Karpas-422 (cell line): ENCODE data around the gene C2. TPM values are rescaled to one million over a fixed set of nuclear protein-coding genes. Genes with fewer than 3 reads are reported as not detected.

Source experiments
- DNase-seq: peaks from one replicate; pipeline ENCODE4 v3.0.0-alpha.2; 2015
- H2AFZ ChIP-seq: fragments of 200-600 bp; sonication (generic); 2 replicates; pipeline ENCODE4 v1.6.1; 2014; ENCODE audit warnings: antibody characterized with exemption, low read length, mixed read lengths
- H3K27ac ChIP-seq: fragments of 200-600 bp; sonication (generic); 2 replicates; pipeline ENCODE4 v1.5.1; 2014; ENCODE audit warnings: mild to moderate bottlenecking, low read length, moderate library complexity
- H3K27me3 ChIP-seq: fragments of 200-600 bp; sonication (generic); 2 replicates; pipeline ENCODE4 v1.6.1; 2014; ENCODE audit warnings: low read length, mixed read lengths
- H3K36me3 ChIP-seq: fragments of 200-600 bp; sonication (generic); 2 replicates; pipeline ENCODE4 v1.6.1; 2014; ENCODE audit warnings: low read length, mixed read lengths; ENCODE audit not compliant: insufficient read depth
- H3K4me1 ChIP-seq: fragments of 200-600 bp; sonication (generic); 2 replicates; pipeline ENCODE4 v1.6.1; 2014; ENCODE audit warnings: mild to moderate bottlenecking, low read length, mixed read lengths
- H3K4me2 ChIP-seq: fragments of 200-600 bp; sonication (generic); 2 replicates; pipeline ENCODE4 v1.6.1; 2014; ENCODE audit warnings: low read length, low read depth, mild to moderate bottlenecking; ENCODE audit not compliant: poor library complexity, severe bottlenecking
- H3K4me3 ChIP-seq: fragments of 200-600 bp; sonication (generic); 2 replicates; pipeline ENCODE4 v1.5.1; 2014; ENCODE audit warnings: mild to moderate bottlenecking, antibody characterized with exemption, low read length, mixed read lengths
- H3K79me2 ChIP-seq: fragments of 200-600 bp; sonication (generic); 2 replicates; pipeline ENCODE4 v1.6.1; 2014; ENCODE audit warnings: mild to moderate bottlenecking, low read length, mixed read lengths
- H3K9ac ChIP-seq: fragments of 200-600 bp; sonication (generic); 2 replicates; pipeline ENCODE4 v1.6.0; 2014; ENCODE audit warnings: low read length
- H3K9me2 ChIP-seq: fragments of 200-600 bp; sonication (generic), shearing (Covaris generic); replicated peaks from 2 replicates; pipeline ENCODE4 v1.6.0; 2014; ENCODE audit warnings: mild to moderate bottlenecking, low read length, moderate library complexity; ENCODE audit not compliant: insufficient read depth
- H3K9me3 ChIP-seq: fragments of 300-700, 200-600 bp; sonication (generic); 2 replicates; pipeline ENCODE4 v1.6.1; 2014; ENCODE audit warnings: low read length, mixed read lengths
- H4K20me1 ChIP-seq: fragments of 200-600 bp; sonication (generic); 2 replicates; pipeline ENCODE4 v1.6.1; 2014; ENCODE audit warnings: mild to moderate bottlenecking, antibody characterized with exemption, low read length, low read depth; ENCODE audit not compliant: insufficient read depth
- total RNA-seq: library from RNA; depleted of rRNA; stranded (reverse); fragments of >200 nt; shearing (Covaris generic); gene quantifications from 2 replicates; pipeline ENCODE4 v1.2.3, GENCODE V29; 2014; ENCODE audit warnings: low replicate concordance; rRNA removed

Gene C2
- not detected in 2 replicates for total RNA-seq

DNA sequence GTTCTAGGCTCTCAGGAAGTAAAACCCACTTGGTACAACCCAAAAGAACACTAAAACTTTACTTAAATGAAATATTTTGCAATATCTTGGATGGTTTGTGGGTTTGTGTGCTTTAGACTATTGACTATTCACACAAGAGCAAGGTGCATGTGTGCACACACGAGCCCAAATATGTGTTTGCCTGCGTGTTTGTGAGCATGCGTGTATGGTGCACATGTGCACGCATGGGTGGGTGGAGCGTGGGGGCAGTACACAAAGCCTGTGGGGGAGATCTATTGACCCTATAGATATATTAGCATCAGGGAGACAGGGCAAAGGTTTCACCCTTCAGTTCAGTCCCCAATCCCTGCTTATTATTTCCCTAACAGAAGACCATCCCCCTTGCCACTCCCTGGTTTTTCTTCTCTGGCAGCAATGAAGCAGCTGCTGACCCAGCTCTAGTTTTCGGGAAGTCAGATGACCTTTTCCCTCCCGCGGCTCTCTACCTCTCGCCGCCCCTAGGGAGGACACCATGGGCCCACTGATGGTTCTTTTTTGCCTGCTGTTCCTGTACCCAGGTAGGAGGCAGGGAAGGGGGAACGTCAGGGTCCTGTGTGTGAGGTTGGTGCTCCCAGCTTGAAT, at the start of gene C2:
TSS of gene C2 (plus strand) at position 476 of the 621 bp plus-strand sequence. CDS start at position 512, 36 bp downstream.
- Histone ChIP-seq H3K4me3 (no peak within 1 kb of the TSS), H3K36me3 (no peaks in the 10 kb centered on the region), H3K4me2 (no peak within 1 kb of the TSS), H3K9ac (no peak within 1 kb of the TSS), H2AFZ (no peak within 1 kb of the TSS), H3K4me1 (no peaks in the 10 kb centered on the region), H3K27ac (no peak within 1 kb of the TSS), H3K79me2 (no peaks in the 10 kb centered on the region), H4K20me1 (no peaks in the 10 kb centered on the region), H3K9me2 (no peaks in the 10 kb centered on the region), H3K9me3 (no peaks in the 10 kb centered on the region), H3K27me3 (no peaks in the 10 kb centered on the region)
- DNase-seq, result no peak

DNA sequence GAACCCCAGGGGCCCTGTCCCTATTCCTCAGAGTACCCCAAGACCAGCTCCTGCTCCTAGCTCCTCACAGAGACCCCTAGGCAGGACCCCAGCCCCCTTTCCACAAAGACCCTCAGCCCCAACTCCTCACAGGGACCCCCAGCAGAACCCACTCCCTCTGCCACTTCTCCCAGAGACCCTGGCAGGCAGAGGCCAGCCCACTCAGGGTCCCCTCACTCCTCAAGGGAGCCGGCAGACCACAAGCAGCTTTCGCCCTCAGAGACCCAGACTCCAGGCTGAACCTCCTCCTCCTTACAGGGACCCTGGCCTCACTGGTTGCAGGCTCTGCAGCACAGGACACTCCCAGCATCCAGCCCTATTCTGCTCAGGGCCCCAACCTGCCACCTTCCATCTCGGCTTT, 49.3 kb upstream of the C2 start:
- Histone ChIP-seq H3K4me3 (no peak overlapping the region), H3K9ac (no peak overlapping the region), H3K9me3 (no peaks in the 10 kb centered on the region), H3K27me3 (no peaks in the 10 kb centered on the region), H3K9me2 (no peaks in the 10 kb centered on the region), H3K4me2 (no peak overlapping the region), H4K20me1 (no peaks in the 10 kb centered on the region), H3K4me1 (no peaks in the 10 kb centered on the region), H3K36me3 (peaks cover 13% of the 10 kb centered on the region), H2AFZ (no peak overlapping the region), H3K79me2 (no peaks in the 10 kb centered on the region), H3K27ac (no peak overlapping the region)
- DNase-seq, result no peak

DNA sequence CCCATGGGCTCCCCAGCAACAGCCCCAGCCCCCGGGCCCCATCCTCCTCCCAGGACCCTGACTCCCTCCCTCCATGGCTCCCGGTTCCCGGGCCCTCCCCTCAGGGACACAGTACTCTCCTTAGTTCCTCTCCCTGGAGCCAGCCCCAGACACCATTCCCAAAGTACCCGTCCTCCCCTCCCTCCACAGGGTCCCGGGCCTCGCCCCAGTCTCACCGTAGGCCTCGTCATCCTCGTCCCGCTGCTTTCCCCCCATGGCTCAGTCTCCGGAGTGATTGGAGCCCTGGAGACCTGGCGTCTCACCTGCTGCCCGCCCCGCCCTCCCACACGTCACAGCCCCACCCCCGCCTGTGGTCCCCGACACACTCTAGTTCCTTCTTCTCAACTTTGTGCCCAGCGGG, 48.8 kb upstream of the C2 start, which contains the start of gene SLC44A4:
TSS of gene SLC44A4 (minus strand) at position 272 of the 400 bp plus-strand sequence. CDS start at position 255, 17 bp downstream.
- H3K4me2 ChIP-seq, result no peak within 1 kb of the TSS
- no peaks in the 10 kb centered on the region for H3K27me3 ChIP-seq
- no peaks in the 10 kb centered on the region for H3K4me1 ChIP-seq
- H3K9ac ChIP-seq, result no peak within 1 kb of the TSS
- H3K9me2 ChIP-seq, result no peaks in the 10 kb centered on the region
- H4K20me1 ChIP-seq, result no peaks in the 10 kb centered on the region
- peaks cover 13% of the 10 kb centered on the region for H3K36me3 ChIP-seq
- H3K27ac ChIP-seq, result no peak within 1 kb of the TSS
- H3K79me2 ChIP-seq, result no peaks in the 10 kb centered on the region
- H3K9me3 ChIP-seq, result no peaks in the 10 kb centered on the region
- no peak within 1 kb of the TSS for H2AFZ ChIP-seq
- DNase-seq, result no peak
- H3K4me3 ChIP-seq, result no peak within 1 kb of the TSS

DNA sequence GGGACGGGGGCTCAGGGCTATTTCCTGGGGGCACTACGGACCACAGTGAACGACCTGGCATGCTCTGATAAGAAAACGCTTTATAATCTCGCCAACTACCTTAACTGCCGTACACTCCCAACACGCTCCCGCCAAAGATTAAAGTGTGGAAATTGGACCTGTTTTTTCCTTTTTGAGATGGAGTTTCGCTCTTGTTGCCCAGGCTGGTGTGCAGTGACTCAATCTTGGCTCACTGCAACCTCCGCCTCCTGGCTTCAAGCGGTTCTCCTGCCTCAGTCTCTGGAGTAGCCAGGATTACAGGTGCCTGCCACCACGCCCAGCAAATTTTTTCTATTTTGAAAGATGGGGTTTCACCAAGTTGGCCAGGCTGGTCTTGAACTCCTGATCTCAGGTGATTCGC, 48.4 kb upstream of the C2 start:
- H3K9ac ChIP-seq, result no peak overlapping the region
- no peaks in the 10 kb centered on the region for H3K9me3 ChIP-seq
- no peak overlapping the region for H3K4me2 ChIP-seq
- H4K20me1 ChIP-seq, result no peaks in the 10 kb centered on the region
- no peaks in the 10 kb centered on the region for H3K9me2 ChIP-seq
- no peak for DNase-seq
- H3K36me3 ChIP-seq, result peaks cover 13% of the 10 kb centered on the region
- H3K4me3 ChIP-seq, result no peak overlapping the region
- H3K27me3 ChIP-seq, result no peaks in the 10 kb centered on the region
- no peaks in the 10 kb centered on the region for H3K79me2 ChIP-seq
- H3K4me1 ChIP-seq, result no peaks in the 10 kb centered on the region
- no peak overlapping the region for H3K27ac ChIP-seq
- no peak overlapping the region for H2AFZ ChIP-seq

DNA sequence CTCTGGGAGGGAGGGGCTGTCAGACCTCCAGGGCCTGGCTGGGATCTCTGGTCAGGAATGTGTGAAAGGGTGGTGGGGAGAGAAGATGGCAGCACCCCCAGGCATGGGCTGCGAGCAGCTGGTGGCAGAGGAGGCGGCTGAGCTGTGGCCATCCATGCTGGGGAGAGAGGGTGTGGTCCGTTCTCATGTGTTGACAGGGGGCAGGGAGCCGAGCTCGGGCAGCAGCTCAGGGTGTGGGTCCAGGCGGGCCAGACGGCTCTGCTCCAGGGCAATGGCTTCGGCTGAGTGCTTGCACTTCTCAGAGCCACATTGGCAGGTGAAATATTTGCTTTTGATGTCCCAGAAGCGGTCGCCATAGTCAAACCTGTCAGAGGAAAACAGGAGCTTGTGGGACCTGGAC, 47.6 kb upstream of the C2 start:
- no peaks in the 10 kb centered on the region for H3K9me3 ChIP-seq
- H3K36me3 ChIP-seq, result peaks cover 13% of the 10 kb centered on the region
- H3K79me2 ChIP-seq, result no peaks in the 10 kb centered on the region
- H2AFZ ChIP-seq, result no peak overlapping the region
- no peak overlapping the region for H3K9ac ChIP-seq
- no peak overlapping the region for H3K4me2 ChIP-seq
- H3K9me2 ChIP-seq, result no peaks in the 10 kb centered on the region
- DNase-seq, result no peak
- no peaks in the 10 kb centered on the region for H3K4me1 ChIP-seq
- no peaks in the 10 kb centered on the region for H3K27me3 ChIP-seq
- H4K20me1 ChIP-seq, result no peaks in the 10 kb centered on the region
- H3K4me3 ChIP-seq, result no peak overlapping the region
- no peak overlapping the region for H3K27ac ChIP-seq

DNA sequence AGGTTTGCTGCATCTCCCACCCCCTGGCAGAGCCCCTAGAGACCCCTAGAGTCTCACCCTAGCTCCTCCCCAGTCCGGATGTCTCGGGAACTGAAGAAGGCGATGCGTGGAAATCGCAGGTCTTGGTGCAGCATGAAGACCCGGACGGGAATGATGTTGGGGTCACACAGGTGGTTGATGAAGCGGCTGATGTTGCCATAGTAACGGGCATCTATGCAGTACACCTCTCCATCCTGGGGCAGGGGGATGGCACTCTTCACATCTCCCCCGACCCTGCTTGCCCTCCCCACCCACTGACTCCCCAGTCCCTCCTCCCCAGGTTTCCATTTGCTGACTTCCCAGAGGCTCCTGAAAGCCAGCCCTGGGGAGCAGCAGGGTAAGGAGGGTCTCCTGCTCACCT, 46.9 kb upstream of the C2 start:
- no peak overlapping the region for H3K9ac ChIP-seq
- H3K36me3 ChIP-seq, result peaks cover 13% of the 10 kb centered on the region
- H4K20me1 ChIP-seq, result no peaks in the 10 kb centered on the region

DNA sequence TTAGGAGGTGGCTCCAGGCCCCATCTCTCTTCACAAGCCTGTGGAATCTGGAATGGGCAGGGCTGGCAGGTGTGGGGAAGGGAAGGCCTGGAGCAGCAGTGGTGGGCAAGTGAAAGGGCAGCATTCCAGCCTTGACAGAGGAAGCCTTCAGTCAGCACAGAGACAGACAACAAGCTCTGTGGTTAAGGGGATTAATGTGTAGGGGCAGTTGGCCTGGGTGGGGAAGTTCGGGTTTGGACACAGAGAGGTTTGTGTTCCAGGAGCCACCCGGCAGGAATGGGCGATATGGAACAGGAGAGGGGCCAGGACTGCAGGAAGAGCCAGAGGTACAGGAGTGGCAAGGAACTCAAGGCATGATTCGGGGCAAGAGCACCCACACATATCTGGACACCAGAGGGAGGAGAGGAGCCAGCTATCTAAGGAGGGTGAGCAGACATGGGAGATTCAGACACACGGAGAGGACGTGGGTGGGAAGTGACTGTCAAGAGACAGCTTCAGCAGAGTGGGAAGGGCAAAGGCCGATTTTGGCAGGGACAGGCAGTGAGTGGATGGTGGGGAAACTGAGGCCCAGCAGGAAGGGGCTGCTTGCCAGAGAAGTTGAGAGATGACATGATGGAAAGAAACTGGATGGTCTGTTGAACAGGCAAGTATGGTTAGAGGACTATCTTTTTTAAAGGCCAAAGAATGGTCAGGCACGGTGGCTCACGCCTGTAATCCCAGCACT, 46.2 kb upstream of the C2 start:
- Histone ChIP-seq H3K9ac (no peak overlapping the region), H3K4me1 (no peaks in the 10 kb centered on the region), H3K4me2 (no peak overlapping the region), H3K9me3 (no peaks in the 10 kb centered on the region), H3K27ac (no peak overlapping the region), H3K79me2 (no peaks in the 10 kb centered on the region), H3K36me3 (peaks cover 13% of the 10 kb centered on the region), H4K20me1 (no peaks in the 10 kb centered on the region), H3K4me3 (no peak overlapping the region), H3K27me3 (no peaks in the 10 kb centered on the region), H2AFZ (no peak overlapping the region), H3K9me2 (no peaks in the 10 kb centered on the region)
- no peak for DNase-seq

More for the DNA sequence above, 46.9 kb upstream of the C2 start:
- Histone ChIP-seq H3K4me1 (no peaks in the 10 kb centered on the region), H3K9me3 (no peaks in the 10 kb centered on the region), H3K4me3 (no peak overlapping the region), H3K4me2 (no peak overlapping the region), H2AFZ (no peak overlapping the region), H3K9me2 (no peaks in the 10 kb centered on the region), H3K79me2 (no peaks in the 10 kb centered on the region), H3K27ac (no peak overlapping the region), H3K27me3 (no peaks in the 10 kb centered on the region)
- DNase-seq, result no peak

DNA sequence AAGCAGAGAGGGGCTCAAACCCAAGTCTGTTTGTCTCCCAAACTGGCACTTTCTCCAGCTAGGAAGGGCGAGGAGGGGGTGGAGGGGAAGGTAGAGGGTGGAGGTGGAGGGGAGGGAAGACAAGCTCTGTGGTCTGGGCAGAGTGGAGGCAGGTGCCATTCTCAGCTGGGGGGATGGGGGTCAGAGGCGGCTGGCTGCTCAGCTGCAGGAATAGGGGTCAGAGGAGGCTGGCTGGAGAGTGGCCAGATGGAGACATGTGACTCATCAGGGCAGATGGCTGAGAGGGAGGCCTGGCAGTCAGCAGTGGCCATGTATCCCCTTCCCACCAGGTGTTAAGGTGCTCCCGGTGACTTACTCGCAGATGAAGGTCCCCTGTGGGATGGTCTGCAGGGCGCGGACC, 45.2 kb upstream of the C2 start:
- no peak overlapping the region for H3K27ac ChIP-seq

More for the DNA sequence above, 45.2 kb upstream of the C2 start:
- no peaks in the 10 kb centered on the region for H4K20me1 ChIP-seq
- H3K36me3 ChIP-seq, result peaks cover 15% of the 10 kb centered on the region
- H3K4me2 ChIP-seq, result no peak overlapping the region
- H2AFZ ChIP-seq, result no peak overlapping the region
- H3K79me2 ChIP-seq, result no peaks in the 10 kb centered on the region
- H3K9ac ChIP-seq, result no peak overlapping the region
- H3K9me2 ChIP-seq, result no peaks in the 10 kb centered on the region
- H3K4me3 ChIP-seq, result no peak overlapping the region
- no peaks in the 10 kb centered on the region for H3K9me3 ChIP-seq
- no peaks in the 10 kb centered on the region for H3K4me1 ChIP-seq
- no peak for DNase-seq
- H3K27me3 ChIP-seq, result no peaks in the 10 kb centered on the region
